HG02981 (cell line): ENCODE results near the gene FDCSP.
"Not testable (repeated sequence)": the region's sequence is repeated elsewhere in the genome, so short reads cannot be mapped to it uniquely, and the experiment has no call there.

Experiments used
- ATAC-seq: cut with Tn5 transposase; IDR thresholded peaks from one replicate; pipeline ENCODE4 v1.9.1; 2021; ENCODE audit warnings: mild to moderate bottlenecking, moderate library complexity; ENCODE audit not compliant: unreplicated experiment

Gene FDCSP

DNA sequence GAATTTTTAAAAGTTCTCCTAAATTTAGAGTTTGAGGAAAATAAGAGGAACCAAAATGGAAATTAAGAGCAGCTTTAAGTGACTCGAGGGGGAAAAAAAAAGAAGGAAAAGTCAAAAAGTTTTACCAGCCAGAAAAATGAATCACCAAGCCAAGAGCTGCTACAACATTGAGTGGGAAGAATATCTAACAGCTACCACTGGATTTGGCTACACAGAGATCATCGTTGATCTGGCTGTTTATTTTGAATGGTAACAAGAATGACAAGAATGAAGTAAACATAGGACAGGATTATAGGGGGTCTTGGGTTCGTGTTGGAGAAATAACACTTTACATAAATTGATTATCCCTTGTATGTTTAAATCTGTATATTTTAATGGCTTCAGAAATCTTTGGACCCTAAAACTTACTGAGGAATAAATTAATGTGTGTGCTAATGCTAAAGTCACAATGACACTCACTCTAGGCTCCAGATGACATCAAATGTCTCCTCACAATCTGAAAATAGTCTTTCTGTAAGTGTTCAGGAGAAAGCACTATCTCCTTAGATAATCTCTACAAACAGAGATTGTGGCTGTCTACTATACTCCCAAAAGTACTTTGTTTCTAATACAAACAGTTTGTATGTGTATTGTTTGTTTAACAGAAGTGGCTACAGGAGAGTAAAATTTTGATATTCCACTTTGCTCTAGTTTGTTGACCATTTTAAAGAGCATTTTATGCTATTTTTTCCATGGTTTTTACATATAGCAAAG, 13.4 kb downstream of the FDCSP start:
- ATAC-seq = no peak

DNA sequence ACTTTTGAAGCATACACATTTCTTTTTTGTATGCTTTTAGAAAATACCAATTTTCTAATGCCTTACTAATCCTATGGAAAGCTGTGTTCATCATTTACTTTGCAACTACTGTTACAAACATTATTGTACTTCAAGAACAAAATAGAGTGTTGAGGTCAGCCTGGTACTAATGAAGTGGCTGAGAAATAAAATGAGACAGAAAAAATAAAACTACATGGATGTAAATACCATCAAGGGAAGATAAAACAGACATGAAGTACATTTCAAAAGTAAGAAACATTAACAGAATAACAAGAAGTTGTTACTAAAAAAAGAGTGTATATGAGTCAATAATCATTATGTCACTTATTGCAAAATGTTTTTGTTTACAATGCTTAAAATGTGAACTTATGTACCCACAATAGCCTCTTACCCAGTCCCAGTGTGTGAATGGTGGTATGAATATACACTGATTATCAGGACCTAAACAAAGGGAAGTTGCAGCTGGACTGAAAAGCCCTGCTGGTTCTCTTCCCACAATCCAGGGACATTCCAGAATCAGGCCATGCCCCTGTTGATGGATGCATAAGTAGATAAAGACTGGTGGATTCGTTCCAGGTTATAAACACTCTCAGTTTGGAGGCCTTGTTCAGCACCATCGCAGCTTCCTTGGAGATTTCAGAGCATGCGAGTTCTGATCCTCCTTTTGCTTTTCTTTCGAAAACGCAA, 14.1 kb downstream of the FDCSP start:
- ATAC-seq = no peak

DNA sequence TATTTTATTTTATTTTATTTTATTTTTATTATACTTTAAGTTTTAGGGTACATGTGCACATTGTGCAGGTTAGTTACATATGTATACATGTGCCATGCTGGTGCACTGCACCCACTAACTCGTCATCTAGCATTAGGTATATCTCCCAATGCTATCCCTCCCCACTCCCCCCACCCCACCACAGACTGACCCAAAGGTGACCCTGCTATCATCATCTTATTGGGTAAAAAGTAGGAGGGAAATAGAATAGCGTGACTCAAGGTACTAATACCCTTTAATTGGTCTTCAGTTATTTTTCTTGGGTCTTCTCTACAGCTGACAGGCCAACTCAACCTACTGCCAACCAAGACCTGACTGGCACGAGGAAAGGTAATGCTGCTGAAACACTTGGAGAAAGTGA, 16.4 kb downstream of the FDCSP start, which contains the start of gene CSN3:
Gene CSN3 (plus strand): TSS at position 301 of the 400 bp plus-strand sequence. CDS start 2,223 bp downstream, outside the sequence.
- ATAC-seq = not testable (repeated sequence)

DNA sequence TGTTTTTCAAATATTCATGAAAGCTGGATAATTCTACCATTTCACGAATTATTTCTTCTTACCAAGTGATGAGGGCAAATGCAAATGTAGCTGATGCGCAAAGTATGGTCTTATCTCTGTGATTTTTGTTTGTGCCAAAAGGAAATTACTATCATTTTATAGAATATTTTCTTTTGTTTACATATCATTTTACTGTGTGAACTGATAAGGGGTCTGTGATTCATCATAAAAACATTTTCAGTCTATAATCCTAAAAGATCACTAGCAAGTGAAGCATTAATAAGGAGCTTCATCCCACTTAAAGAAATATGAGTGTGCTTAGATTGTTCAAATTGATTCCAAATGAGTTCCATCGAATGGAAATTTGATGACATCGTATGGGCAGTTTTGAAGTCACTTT, 17.2 kb downstream of the FDCSP start:
- no peak for ATAC-seq

DNA sequence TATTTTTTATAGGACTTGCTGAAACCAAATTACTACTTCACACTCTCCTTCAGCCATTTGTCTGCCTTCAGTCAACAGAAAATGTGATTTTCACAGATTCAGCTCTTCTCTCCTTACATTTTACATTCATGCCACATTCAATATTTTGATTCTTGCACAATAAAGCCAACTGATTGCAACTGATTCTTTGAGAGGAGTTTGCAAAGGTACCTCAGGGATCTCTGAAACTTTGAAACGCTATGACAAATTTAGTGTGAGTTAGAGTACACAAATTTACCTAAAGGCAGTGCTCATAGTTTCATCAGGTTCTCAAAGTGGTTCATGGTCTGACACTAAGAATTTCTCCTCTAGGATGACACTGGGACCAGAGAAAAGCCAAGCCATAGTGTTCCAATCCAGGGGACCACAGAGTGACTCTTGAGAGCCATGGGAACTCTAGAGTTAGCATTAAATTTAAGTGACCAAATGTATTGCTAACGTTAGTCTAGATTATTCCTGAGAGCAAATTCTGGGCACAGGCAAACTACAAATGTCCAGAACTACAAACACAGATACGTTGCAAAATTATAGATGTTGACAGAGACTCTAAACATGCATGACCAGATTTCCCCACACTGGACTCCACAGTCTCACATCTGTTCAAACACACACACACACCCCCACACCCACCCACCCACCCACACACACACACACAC, 25.5 kb downstream of the FDCSP start:
- ATAC-seq = no peak

DNA sequence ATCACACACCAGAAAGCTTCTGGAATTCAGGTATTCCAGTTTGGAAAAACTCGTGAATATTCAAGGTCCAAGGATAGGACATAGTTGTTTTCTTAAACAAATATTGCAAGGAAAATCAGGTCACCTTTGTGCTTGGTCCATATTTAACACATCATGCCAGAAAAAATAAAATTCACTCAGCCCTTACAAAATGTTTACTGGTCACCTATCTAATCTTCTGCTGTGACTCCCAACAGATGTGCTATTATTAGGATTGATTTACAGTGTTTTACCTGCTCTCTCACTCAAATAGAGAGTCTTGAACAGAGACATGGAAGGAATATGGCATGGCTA, 26.0 kb downstream of the FDCSP start:
- ATAC-seq = no peak

DNA sequence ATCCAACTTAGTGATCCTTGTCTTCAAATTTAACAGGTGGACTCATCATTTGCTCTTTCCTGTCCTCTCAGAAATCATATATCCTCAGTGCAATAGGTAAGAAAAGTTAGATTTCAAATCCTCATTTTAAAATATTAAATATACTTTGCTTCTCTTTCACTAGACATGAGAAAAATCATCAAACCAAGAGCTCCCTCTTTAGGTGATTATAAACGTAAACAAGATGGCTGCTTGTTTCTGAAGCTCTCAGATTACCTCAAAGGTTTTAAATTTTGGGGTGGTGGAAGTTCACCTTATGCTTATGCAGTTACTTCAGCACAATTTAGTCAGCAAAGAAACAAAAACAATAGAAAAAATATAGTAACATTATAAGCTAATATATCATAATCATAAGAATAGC, 43.8 kb downstream of the FDCSP start:
- no peak for ATAC-seq

DNA sequence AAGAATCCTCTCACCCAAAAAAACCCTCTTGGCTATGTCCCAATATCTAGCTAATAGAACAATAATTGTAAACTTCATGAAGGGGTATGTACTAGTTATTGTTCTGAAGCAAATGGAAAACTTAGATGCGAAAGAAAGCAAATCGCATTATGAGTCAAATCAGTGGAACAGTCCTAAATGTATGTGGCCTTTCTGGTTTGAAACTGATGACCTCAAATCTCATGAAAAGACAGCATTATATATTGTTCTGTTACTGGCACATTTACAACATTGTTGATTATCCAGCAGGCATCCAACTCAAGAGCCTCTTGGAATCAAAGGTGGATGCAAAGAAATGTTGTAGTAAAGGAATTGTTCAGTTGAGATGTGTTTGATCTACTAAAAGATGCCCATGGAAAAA, 51.2 kb downstream of the FDCSP start:
- no peak for ATAC-seq

DNA sequence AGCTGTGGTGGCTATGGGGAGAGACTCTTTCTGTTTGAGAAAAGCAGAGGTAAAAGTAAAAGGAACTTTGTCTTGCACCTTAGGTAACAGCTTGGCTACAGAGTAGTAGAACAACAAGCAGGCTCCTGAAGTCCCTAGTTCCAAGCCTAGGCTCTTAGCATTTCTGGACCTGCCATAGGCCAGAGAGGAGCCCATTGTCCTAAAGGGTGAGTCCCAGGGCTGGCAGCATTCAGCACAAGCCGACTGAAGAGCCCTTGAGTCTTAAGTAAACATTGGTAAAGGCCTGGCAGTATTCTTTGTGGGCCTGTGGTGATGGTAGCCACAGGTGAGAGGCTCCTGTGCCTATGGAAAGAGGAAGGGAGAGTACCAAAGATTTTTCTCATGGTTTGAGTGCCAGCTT, 54.6 kb downstream of the FDCSP start:
- no peak for ATAC-seq
